Colonic mucosa (tissue), 4 donors: ENCODE data around the gene PGP. TPM values are rescaled to one million over a fixed set of nuclear protein-coding genes. Genes with fewer than 3 reads are reported as not detected.
A peak's percentile ranks its signal among the peaks of the same experiment; 100 is the strongest.
"Not testable (repeated sequence)": the region's sequence is repeated elsewhere in the genome, so short reads cannot be mapped to it uniquely, and the experiment has no call there.

Experiments
- DNase-seq: peaks from one replicate; pipeline ENCODE4 v3.0.0-alpha.2; 2020
- H3K27ac ChIP-seq: fragments of 200-600 bp; one replicate; pipeline ENCODE4 v1.8.0; 2021
- H3K27me3 ChIP-seq: fragments of 200-600 bp; one replicate; pipeline ENCODE4 v1.8.0; 2021
- H3K36me3 ChIP-seq: fragments of 200-600 bp; one replicate; pipeline ENCODE4 v1.8.0; 2021
- H3K4me1 ChIP-seq: fragments of 200-600 bp; one replicate; pipeline ENCODE4 v1.8.0; 2021; ENCODE audit warnings: mild to moderate bottlenecking
- H3K4me3 ChIP-seq: fragments of 200-600 bp; one replicate; pipeline ENCODE4 v1.8.0; 2021
- H3K9ac ChIP-seq, 2 donors: one replicate each; pipeline ENCODE4 v1.7.0; 2013; ENCODE audit warnings: control low read depth in 2 of 2, low read depth in 2 of 2, low read length in 2 of 2
- H3K9me3 ChIP-seq: fragments of 200-600 bp; one replicate; pipeline ENCODE4 v1.8.0; 2021
- intact Hi-C: fragments of 100-400 bp; cut with DNase I; formaldehyde crosslinking; loops from one replicate; pipeline ENCODE4 v1.14.1; 2022
- total RNA-seq, 2 donors: library from RNA; stranded (reverse); fragmentation: NEBNext Ultra II Directional in 1 of 2; extraction: Animal tissue kit (Norgen Biotek cat#: 25700) in 1 of 2; gene quantifications; one replicate each; pipeline ENCODE4 v1.2.1, GENCODE V29; 2021
- TF ChIP-seq, protein P1 (sequence below): fragments of 200-600 bp; IDR thresholded peaks from one replicate; pipeline ENCODE4 v1.8.0; 2022; ENCODE audit warnings: antibody characterized with exemption, mild to moderate bottlenecking
- donor health status: healthy.
- donor health status: DM: no; HTN: no; CAD: no.
- donor health status: DM: no; HTN: no; CAD: no.

The PGP gene
- 10 to 100 TPM; 17.1 to 37.3 TPM for total RNA-seq

DNA sequence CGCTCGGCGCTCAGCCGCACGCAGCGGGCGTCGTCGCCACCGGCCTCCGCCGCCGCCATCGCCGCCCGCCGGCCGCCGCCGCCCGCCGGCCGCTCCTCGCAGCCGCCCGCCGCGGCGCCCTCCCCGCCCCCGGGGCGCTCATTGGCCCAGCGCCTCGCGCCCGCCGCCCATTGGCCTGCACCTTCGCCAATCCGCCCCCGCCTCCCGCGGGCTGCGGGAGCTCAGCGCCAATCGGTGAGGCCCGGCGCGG is at the start of gene PGP:
PGP (minus strand) TSS at position 122 of the 250 bp plus-strand sequence; CDS start at position 59, 63 bp downstream.
- TF ChIP-seq, protein P1, sequence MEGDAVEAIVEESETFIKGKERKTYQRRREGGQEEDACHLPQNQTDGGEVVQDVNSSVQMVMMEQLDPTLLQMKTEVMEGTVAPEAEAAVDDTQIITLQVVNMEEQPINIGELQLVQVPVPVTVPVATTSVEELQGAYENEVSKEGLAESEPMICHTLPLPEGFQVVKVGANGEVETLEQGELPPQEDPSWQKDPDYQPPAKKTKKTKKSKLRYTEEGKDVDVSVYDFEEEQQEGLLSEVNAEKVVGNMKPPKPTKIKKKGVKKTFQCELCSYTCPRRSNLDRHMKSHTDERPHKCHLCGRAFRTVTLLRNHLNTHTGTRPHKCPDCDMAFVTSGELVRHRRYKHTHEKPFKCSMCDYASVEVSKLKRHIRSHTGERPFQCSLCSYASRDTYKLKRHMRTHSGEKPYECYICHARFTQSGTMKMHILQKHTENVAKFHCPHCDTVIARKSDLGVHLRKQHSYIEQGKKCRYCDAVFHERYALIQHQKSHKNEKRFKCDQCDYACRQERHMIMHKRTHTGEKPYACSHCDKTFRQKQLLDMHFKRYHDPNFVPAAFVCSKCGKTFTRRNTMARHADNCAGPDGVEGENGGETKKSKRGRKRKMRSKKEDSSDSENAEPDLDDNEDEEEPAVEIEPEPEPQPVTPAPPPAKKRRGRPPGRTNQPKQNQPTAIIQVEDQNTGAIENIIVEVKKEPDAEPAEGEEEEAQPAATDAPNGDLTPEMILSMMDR = no peak
- no peak for DNase-seq
- Histone ChIP-seq H3K27ac (peak within 1 kb of the TSS; percentile 77), H3K4me1 (peaks cover 18% of the 10 kb centered on the region), H3K9ac (peak within 1 kb of the TSS; percentile 77 to 92), H3K27me3 (no peaks in the 10 kb centered on the region), H3K9me3 (no peaks in the 10 kb centered on the region), H3K36me3 (no peaks in the 10 kb centered on the region), H3K4me3 (peak within 1 kb of the TSS; percentile 95)
- intact Hi-C loops = no loop called here

GRCh38 chr16:2263026-2263425 is 48.4 kb upstream of the PGP start:
- H3K36me3 ChIP-seq = peaks cover 12% of the 10 kb centered on the region
- H3K27me3 ChIP-seq, H3K9me3 ChIP-seq, intact Hi-C loops, DNase-seq, H3K4me3 ChIP-seq, H3K27ac ChIP-seq, H3K4me1 ChIP-seq, H3K9ac ChIP-seq: not testable (repeated sequence)

- Histone ChIP-seq H3K27ac (no peak overlapping the region), H3K9me3 (no peaks in the 10 kb centered on the region), H3K9ac (no peak overlapping the region), H3K4me1 (no peaks in the 10 kb centered on the region), H3K4me3 (no peak overlapping the region), H3K36me3 (peaks cover 28% of the 10 kb centered on the region), H3K27me3 (no peaks in the 10 kb centered on the region)
- intact Hi-C loops = no loop called here
- DNase-seq = no peak
- TF ChIP-seq, protein P1 = no peak
Observed at GRCh38 chr16:2260250-2260649, 45.6 kb upstream of the PGP start.

GRCh38 chr16:2258530-2258929 is 43.9 kb upstream of the PGP start:
- DNase-seq, H3K4me3 ChIP-seq, H3K27ac ChIP-seq, intact Hi-C loops, H3K9ac ChIP-seq, H3K9me3 ChIP-seq, H3K4me1 ChIP-seq, H3K27me3 ChIP-seq: not testable (repeated sequence)
- peaks cover 33% of the 10 kb centered on the region for H3K36me3 ChIP-seq

GRCh38 chr16:2257726-2258125 is 43.1 kb upstream of the PGP start:
- Histone ChIP-seq H3K36me3 (peaks cover 31% of the 10 kb centered on the region), H3K4me1 (no peaks in the 10 kb centered on the region), H3K27me3 (no peaks in the 10 kb centered on the region), H3K9ac (no peak overlapping the region), H3K4me3 (no peak overlapping the region), H3K9me3 (no peaks in the 10 kb centered on the region), H3K27ac (no peak overlapping the region)
- TF ChIP-seq, protein P1 = no peak
- no peak for DNase-seq
- intact Hi-C loops = no loop called here

GRCh38 chr16:2256531-2257140 is 42.0 kb upstream of the PGP start:
- no peak for DNase-seq
- intact Hi-C loops = no loop called here
- Histone ChIP-seq H3K4me1 (peaks cover 9% of the 10 kb centered on the region), H3K9me3 (no peaks in the 10 kb centered on the region), H3K36me3 (peaks cover 25% of the 10 kb centered on the region), H3K27ac (no peak overlapping the region), H3K27me3 (no peaks in the 10 kb centered on the region), H3K4me3 (no peak overlapping the region), H3K9ac (no peak overlapping the region)
- TF ChIP-seq, protein P1 = no peak
